ENCODE data around the gene PRKAR1A. TPM values are rescaled to one million over a fixed set of nuclear protein-coding genes. Genes with fewer than 3 reads are reported as not detected.

Gene PRKAR1A
- polyA plus RNA-seq, 1 experiment = 282 TPM

GRCh38 chr17:68587026-68587425, 74.8 kb downstream of the PRKAR1A start:
- ChIA-PET CTCF (interaction anchor here (0.6 kb wide), 1 partner anchor 122 kb away, joined by 3 read pairs; no protein-coding TSS in a partner anchor), POLR2A (no interaction called here)
- no peak for TF ChIP-seq CTCF (IDR thresholded peaks at IDR 0.05; ENCODE audit: low read depth, low read length)
- H3K4me3 ChIP-seq (ENCODE audit: low read depth, low read length) = no peak overlapping the region
- no peaks in the 10 kb centered on the region; the same call in 1 of the 2 replicates for H3K9me3 ChIP-seq (ENCODE audit: control insufficient read depth, insufficient read depth, low read length)
- DNase-seq (ENCODE audit: low read depth, low spot score) = no peak
- no peaks in the 10 kb centered on the region for H3K27me3 ChIP-seq (ENCODE audit: control insufficient read depth, insufficient read depth, low read length)
- H3K27ac ChIP-seq (ENCODE audit: low read depth, low read length) = no peak overlapping the region

GRCh38 chr17:68587847-68588246, 75.6 kb downstream of the PRKAR1A start:
- DNase-seq (ENCODE audit: low read depth, low spot score) = no peak
- H3K27me3 ChIP-seq (ENCODE audit: control insufficient read depth, insufficient read depth, low read length) = peaks cover 3% of the 10 kb centered on the region
- POLR2A ChIA-PET = no interaction called here
- no peak overlapping the region for H3K27ac ChIP-seq (ENCODE audit: low read depth, low read length)
- no peak for TF ChIP-seq CTCF (IDR thresholded peaks at IDR 0.05; ENCODE audit: low read depth, low read length)
- no peak overlapping the region for H3K4me3 ChIP-seq (ENCODE audit: low read depth, low read length)
- CTCF ChIA-PET = interaction anchor here (0.7 kb wide), 1 partner anchor 10 kb away, joined by 4 read pairs; no protein-coding TSS in a partner anchor
- H3K9me3 ChIP-seq (ENCODE audit: control insufficient read depth, insufficient read depth, low read length) = no peaks in the 10 kb centered on the region; the same call in 1 of the 2 replicates

GRCh38 chr17:68588362-68588761, 76.1 kb downstream of the PRKAR1A start:
- CTCF ChIA-PET = no interaction called here

GRCh38 chr17:68589086-68589485, 76.9 kb downstream of the PRKAR1A start:
- peaks cover 3% of the 10 kb centered on the region for H3K27me3 ChIP-seq (ENCODE audit: control insufficient read depth, insufficient read depth, low read length)
- ChIA-PET POLR2A (no interaction called here), CTCF (no interaction called here)
- H3K4me3 ChIP-seq (ENCODE audit: low read depth, low read length) = no peak overlapping the region
- TF ChIP-seq CTCF (IDR thresholded peaks at IDR 0.05; ENCODE audit: low read depth, low read length) = no peak
- H3K9me3 ChIP-seq (ENCODE audit: control insufficient read depth, insufficient read depth, low read length) = no peaks in the 10 kb centered on the region; the same call in 1 of the 2 replicates
- no peak overlapping the region for H3K27ac ChIP-seq (ENCODE audit: low read depth, low read length)
- DNase-seq (ENCODE audit: low read depth, low spot score) = no peak

More at GRCh38 chr17:68588362-68588761, 76.1 kb downstream of the PRKAR1A start:
- TF ChIP-seq CTCF (IDR thresholded peaks at IDR 0.05; ENCODE audit: low read depth, low read length) = no peak
- POLR2A ChIA-PET = no interaction called here
- H3K27ac ChIP-seq (ENCODE audit: low read depth, low read length) = no peak overlapping the region
- no peak for DNase-seq (ENCODE audit: low read depth, low spot score)
- H3K9me3 ChIP-seq (ENCODE audit: control insufficient read depth, insufficient read depth, low read length) = no peaks in the 10 kb centered on the region; the same call in 1 of the 2 replicates
- peaks cover 3% of the 10 kb centered on the region for H3K27me3 ChIP-seq (ENCODE audit: control insufficient read depth, insufficient read depth, low read length)
- H3K4me3 ChIP-seq (ENCODE audit: low read depth, low read length) = no peak overlapping the region

- TF ChIP-seq CTCF (IDR thresholded peaks at IDR 0.05; ENCODE audit: low read depth, low read length) = no peak
- CTCF ChIA-PET = interaction anchor here (1.1 kb wide), 1 partner anchor 13 kb away, joined by 3 read pairs; no protein-coding TSS in a partner anchor
Measured at GRCh38 chr17:68591583-68591982, 79.4 kb downstream of the PRKAR1A start.

More at GRCh38 chr17:68591583-68591982, 79.4 kb downstream of the PRKAR1A start:
- POLR2A ChIA-PET = no interaction called here
- H3K27ac ChIP-seq (ENCODE audit: low read depth, low read length) = no peak overlapping the region
- no peak overlapping the region for H3K4me3 ChIP-seq (ENCODE audit: low read depth, low read length)
- no peaks in the 10 kb centered on the region; the same call in 1 of the 2 replicates for H3K9me3 ChIP-seq (ENCODE audit: control insufficient read depth, insufficient read depth, low read length)
- no peak for DNase-seq (ENCODE audit: low read depth, low spot score)
- H3K27me3 ChIP-seq (ENCODE audit: control insufficient read depth, insufficient read depth, low read length) = peaks cover 8% of the 10 kb centered on the region
